NCI-H187 (cell line): ENCODE data around the gene YAP1.

ENCODE experiments used
- DNase-seq, 2 experiments: peaks; one replicate each; lab custom pipeline; 2025; lab: John Stamatoyannopoulos, UW

YAP1 gene

DNA sequence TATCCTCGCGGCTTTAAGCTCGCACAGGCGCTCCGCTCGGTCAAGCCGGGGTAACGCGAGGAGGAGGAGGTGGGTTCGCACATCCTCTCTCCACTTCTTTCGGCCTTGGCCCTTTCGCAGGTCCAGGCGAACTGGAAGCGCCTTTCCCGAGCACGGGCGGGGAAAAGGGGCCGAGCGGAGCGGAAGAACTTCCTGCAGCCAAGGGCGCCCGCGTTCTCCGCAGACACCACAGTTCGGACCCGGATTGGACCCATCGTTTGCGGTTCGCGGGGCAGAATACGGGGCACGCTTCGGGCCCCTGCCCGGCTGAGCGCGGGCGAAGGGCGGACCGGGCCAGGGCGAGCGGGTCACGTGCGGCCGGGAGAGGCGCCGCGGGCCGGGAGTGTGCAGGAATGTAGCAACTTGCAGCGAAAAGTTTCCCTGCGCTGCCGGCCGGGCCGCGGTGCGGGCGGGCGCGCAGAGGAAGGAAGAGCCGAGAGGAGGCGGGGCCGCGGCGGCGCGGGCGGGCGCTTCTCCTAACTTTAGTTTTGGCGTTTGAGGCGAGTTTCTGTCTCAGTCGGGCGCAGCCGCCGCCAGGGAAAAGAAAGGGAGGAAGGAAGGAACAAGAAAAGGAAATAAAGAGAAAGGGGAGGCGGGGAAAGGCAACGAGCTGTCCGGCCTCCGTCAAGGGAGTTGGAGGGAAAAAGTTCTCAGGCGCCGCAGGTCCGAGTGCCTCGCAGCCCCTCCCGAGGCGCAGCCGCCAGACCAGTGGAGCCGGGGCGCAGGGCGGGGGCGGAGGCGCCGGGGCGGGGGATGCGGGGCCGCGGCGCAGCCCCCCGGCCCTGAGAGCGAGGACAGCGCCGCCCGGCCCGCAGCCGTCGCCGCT lies at the start of gene YAP1:
YAP1 (plus strand) TSS at position 552 of the 865 bp plus-strand sequence. CDS start 402 bp downstream, outside the sequence.
- no peak for DNase-seq

DNA sequence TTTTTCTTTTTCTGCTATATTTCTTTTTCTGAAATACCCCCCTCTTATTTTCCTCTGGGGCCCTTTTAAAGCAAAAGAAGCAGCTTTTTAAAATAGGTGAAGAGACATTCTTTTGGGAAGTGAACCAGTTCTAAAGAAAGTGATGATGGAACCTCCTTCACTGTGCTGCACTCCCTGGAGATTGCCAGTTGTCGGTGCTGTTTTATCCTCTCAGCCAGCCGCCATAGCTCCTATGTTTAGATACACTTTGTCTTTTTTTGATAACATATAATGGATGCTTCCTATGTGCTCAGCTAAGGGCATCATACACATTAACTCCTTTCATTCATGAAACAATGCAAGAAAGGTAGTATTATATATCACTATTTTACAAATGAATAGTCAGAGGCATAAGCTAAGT lies 49.0 kb upstream of the YAP1 start:
- DNase-seq: no peak

GRCh38 chr11:102062106-102062505 lies 48.1 kb upstream of the YAP1 start:
- no peak for DNase-seq

DNA sequence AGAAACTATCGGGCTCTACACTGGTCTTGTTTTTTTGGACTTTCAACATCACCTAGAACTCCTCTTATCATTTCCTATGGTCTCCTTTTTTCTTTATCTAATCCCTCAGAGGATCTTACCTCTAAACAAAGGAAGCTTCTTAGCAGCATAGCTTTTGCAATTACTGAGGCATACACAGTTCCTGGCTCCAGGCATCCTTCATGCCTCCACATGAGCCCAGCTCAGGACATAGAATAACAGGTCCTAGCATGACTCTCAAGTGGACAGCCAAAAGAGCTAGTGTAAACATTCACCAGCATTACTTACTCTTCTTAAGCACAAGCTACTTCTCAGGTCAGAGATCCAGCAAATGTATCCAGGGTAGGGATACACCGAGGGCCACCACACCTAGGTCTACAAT lies 45.9 kb upstream of the YAP1 start:
- DNase-seq: no peak

- no peak for DNase-seq
These were observed 39.5 kb upstream of the YAP1 start for GRCh38 chr11:102070766-102071165.

- no peak for DNase-seq
These were observed 38.5 kb upstream of the YAP1 start for GRCh38 chr11:102071497-102072472.

GRCh38 chr11:102073253-102073652 lies 37.0 kb upstream of the YAP1 start:
- DNase-seq: no peak

DNA sequence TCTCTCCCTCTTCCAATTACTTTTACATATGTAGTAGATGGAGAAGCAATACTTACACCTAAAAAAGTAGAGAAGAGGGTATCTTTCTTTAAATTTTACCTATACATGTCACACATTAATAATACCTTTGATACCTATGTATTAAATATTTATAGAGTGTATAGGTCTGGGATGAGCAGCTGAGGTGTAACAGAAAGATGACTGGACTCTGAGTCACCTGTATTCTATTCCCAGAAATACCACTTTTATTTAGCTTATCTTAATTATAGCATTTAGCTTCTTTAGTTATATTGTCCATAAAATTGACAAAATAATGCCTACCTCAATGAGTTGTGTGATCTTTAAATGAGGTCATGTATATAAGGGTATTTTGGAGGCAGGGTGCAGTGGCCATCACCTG lies 30.6 kb upstream of the YAP1 start:
- DNase-seq: no peak

DNA sequence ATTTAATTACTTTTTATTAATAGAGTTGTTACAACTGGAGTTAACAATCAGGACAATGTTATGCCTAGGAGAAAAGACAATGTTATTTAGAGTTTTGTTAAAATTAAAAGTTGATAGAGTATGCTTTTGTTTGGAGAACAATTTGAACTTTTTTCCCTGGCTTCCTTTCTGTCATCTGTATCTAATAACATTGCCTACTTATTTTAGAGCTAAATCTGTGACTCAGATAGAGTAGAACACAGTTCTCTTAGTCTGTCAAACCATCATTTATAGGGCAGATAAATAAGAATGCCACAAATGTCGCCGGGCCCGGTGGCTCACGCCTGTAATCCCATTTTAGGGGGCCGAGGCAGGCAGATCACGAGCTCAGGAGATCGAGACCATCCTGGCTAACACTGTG lies 28.9 kb upstream of the YAP1 start:
- no peak for DNase-seq

GRCh38 chr11:102085864-102086551 lies 24.2 kb upstream of the YAP1 start:
- DNase-seq: no peak

GRCh38 chr11:102097186-102097585 lies 13.1 kb upstream of the YAP1 start:
- DNase-seq: no peak

DNA sequence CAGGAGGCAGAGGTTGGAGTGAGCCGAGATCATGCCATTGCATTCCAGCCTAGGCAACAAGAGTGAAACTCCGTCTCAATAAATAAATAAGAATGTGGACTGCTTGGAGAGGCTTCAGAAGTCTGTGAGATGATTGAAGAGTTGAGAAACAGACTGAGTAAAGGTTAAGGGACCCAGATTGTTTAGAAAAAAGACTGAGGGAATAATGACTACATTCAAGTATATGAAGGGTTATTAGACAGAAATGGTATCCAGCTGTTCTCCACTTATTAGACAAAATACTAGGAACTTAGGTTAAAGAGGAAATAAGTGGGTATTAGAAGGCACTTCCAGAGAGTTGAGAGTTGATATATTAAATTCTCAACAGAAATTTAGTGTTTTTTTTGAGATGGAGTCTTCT lies 10.5 kb upstream of the YAP1 start:
- DNase-seq: no peak

GRCh38 chr11:102108734-102109440 lies 1.4 kb upstream of the YAP1 start:
- no peak for DNase-seq

GRCh38 chr11:102110761-102111010 lies 439 bp downstream of the YAP1 start:
- DNase-seq: no peak

- no peak for DNase-seq
These were observed 952 bp downstream of the YAP1 start for GRCh38 chr11:102111011-102111786.

GRCh38 chr11:102111787-102112508 lies 1.7 kb downstream of the YAP1 start:
- DNase-seq: no peak

- DNase-seq: no peak
These were observed 2.2 kb downstream of the YAP1 start for GRCh38 chr11:102112509-102112821.

- DNase-seq: no peak
These were observed 3.8 kb downstream of the YAP1 start for GRCh38 chr11:102114032-102114431.

DNA sequence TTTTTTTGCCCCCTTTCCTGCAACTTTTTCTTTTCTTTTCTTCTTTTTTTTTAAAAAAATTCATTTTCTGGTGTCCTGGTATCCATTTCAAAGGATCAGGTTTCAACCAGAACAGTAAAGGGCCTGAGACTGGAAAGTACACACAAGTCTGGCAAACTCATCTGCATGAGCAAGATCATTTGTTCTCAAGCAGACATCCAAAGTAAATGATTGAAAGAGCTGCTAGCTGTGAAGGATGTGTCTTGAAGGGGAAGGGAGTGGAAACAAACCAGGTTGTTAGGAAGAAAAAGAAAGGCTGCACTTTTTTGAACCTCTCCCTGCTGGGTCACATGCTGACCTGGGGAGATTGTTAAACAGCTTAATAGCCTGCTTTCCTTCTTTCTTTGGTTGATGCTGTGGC lies 5.3 kb downstream of the YAP1 start:
- DNase-seq: no peak

GRCh38 chr11:102116453-102117205 lies 6.4 kb downstream of the YAP1 start:
- DNase-seq: no peak
